GM19455 (cell line): ENCODE measurements around the gene MOV10.
"Not testable (repeated sequence)": the region's sequence is repeated elsewhere in the genome, so short reads cannot be mapped to it uniquely, and the experiment has no call there.

Source experiments
- ATAC-seq: cut with Tn5 transposase; IDR thresholded peaks from one replicate; pipeline ENCODE4 v1.9.1; 2021; ENCODE audit not compliant: unreplicated experiment

MOV10 gene

GRCh38 chr1:112729011-112729410 lies 54.6 kb downstream of the MOV10 start:
- ATAC-seq = not testable (repeated sequence)

GRCh38 chr1:112729909-112730308 lies 55.5 kb downstream of the MOV10 start:
- ATAC-seq = no peak

- no peak for ATAC-seq
Observed at GRCh38 chr1:112731451-112731850, 57.0 kb downstream of the MOV10 start.

- ATAC-seq = no peak
Observed at GRCh38 chr1:112735752-112736151, 61.3 kb downstream of the MOV10 start.

- no peak for ATAC-seq
Observed at GRCh38 chr1:112737573-112737972, 63.1 kb downstream of the MOV10 start.

GRCh38 chr1:112743174-112744008 lies 68.9 kb downstream of the MOV10 start:
- ATAC-seq = no peak

- no peak for ATAC-seq
Observed at GRCh38 chr1:112744009-112744578, 69.6 kb downstream of the MOV10 start.

- ATAC-seq = no peak
Observed at GRCh38 chr1:112748396-112748795, 73.9 kb downstream of the MOV10 start.
